GM18511 (cell line): ENCODE results near the gene IFIT1.
"Not testable (repeated sequence)": the region's sequence is repeated elsewhere in the genome, so short reads cannot be mapped to it uniquely, and the experiment has no call there.

ENCODE experiments used
- ATAC-seq: cut with Tn5 transposase; IDR thresholded peaks from one replicate; pipeline ENCODE4 v1.9.1; 2021; ENCODE audit warnings: mild to moderate bottlenecking, moderate library complexity; ENCODE audit not compliant: unreplicated experiment

IFIT1 gene

GRCh38 chr10:89427629-89428028 lies 35.2 kb downstream of the IFIT1 start:
- no peak for ATAC-seq

- ATAC-seq: no peak
These were observed 36.5 kb downstream of the IFIT1 start for GRCh38 chr10:89428877-89429276.

- ATAC-seq: no peak
These were observed 39.6 kb downstream of the IFIT1 start for GRCh38 chr10:89431977-89432376.

GRCh38 chr10:89438525-89438924 lies 46.1 kb downstream of the IFIT1 start:
- no peak for ATAC-seq

- ATAC-seq: no peak
These were observed 48.0 kb downstream of the IFIT1 start for GRCh38 chr10:89440226-89441009.

- ATAC-seq: no peak
These were observed 49.9 kb downstream of the IFIT1 start for GRCh38 chr10:89442289-89442688.

- ATAC-seq: not testable (repeated sequence)
These were observed 52.4 kb downstream of the IFIT1 start for GRCh38 chr10:89444819-89445218.

GRCh38 chr10:89450901-89451300 lies 58.5 kb downstream of the IFIT1 start:
- no peak for ATAC-seq

GRCh38 chr10:89452193-89452592 lies 59.8 kb downstream of the IFIT1 start:
- no peak for ATAC-seq

- no peak for ATAC-seq
These were observed 62.3 kb downstream of the IFIT1 start for GRCh38 chr10:89454561-89455347.
